Measurements from ENCODE around the gene ARHGAP5. TPM values are rescaled to one million over a fixed set of nuclear protein-coding genes. Genes with fewer than 3 reads are reported as not detected.
A peak's percentile ranks its signal among the peaks of the same experiment; 100 is the strongest.

ARHGAP5 gene, protein sequence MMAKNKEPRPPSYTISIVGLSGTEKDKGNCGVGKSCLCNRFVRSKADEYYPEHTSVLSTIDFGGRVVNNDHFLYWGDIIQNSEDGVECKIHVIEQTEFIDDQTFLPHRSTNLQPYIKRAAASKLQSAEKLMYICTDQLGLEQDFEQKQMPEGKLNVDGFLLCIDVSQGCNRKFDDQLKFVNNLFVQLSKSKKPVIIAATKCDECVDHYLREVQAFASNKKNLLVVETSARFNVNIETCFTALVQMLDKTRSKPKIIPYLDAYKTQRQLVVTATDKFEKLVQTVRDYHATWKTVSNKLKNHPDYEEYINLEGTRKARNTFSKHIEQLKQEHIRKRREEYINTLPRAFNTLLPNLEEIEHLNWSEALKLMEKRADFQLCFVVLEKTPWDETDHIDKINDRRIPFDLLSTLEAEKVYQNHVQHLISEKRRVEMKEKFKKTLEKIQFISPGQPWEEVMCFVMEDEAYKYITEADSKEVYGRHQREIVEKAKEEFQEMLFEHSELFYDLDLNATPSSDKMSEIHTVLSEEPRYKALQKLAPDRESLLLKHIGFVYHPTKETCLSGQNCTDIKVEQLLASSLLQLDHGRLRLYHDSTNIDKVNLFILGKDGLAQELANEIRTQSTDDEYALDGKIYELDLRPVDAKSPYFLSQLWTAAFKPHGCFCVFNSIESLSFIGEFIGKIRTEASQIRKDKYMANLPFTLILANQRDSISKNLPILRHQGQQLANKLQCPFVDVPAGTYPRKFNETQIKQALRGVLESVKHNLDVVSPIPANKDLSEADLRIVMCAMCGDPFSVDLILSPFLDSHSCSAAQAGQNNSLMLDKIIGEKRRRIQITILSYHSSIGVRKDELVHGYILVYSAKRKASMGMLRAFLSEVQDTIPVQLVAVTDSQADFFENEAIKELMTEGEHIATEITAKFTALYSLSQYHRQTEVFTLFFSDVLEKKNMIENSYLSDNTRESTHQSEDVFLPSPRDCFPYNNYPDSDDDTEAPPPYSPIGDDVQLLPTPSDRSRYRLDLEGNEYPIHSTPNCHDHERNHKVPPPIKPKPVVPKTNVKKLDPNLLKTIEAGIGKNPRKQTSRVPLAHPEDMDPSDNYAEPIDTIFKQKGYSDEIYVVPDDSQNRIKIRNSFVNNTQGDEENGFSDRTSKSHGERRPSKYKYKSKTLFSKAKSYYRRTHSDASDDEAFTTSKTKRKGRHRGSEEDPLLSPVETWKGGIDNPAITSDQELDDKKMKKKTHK (N-terminal part only)
- total RNA-seq: 100 to 1,000 TPM; 189 to 365 (median 229) TPM

DNA sequence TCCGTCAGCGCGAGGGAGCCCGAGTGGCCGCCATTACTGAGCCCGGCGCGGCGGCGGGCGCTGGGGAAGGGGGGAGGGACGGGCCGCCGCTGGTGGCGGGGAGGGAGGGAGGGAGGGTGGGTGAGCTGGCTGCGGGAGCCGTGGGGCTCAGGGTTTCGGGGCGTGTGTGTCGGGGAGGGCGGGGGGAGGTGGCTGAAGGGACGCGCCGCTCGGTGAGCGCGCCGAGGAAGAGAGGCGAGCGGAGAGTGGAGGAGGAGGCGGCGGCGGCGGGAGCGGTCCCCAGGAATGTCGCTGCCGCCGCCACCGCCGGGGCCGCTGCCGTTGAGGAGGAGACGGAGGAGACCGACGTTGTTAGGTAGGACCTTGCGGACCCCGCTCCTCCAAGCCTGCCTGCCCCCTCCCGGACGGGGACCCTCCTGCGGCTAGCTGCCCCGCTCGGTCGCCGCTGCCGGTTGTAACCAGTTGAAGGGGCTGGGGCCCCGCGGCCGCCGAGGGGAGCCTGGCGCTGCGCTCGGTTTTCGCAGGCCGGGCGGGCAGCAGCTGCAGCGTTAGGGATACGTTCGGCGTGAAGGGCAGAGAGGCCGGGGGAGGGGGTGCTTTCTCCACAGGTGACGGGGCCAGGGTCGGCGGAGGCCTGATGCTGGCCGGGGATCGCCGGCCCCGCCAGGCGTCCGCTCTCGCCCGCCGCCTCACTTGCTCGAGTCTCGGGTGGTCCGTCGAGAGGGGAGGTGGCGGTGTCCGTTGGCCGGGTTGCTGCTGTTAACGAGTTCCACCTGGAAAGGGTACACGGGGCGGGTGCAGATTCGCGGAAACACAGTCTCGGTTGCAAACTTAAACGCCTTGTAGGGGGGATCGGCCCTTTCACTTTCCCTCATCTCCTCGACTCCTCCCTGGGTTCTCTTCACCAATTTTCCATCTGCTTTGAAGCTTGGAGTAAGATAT is at the start of gene ARHGAP5:
Gene ARHGAP5 (plus strand): TSS at position 224 of the 942 bp plus-strand sequence. CDS start 13,366 bp downstream, outside the sequence.
- Histone ChIP-seq H3K4me1 (peaks cover 7 to 16% of the 10 kb centered on the region in 2 donors), H3K36me3 (no peaks in the 10 kb centered on the region), H3K27ac (peak within 1 kb of the TSS; percentile 99 to 100 (median 99)), H3K9me3 (no peaks in the 10 kb centered on the region), H3K27me3 (no peaks in the 10 kb centered on the region), H3K4me3 (replicated peaks in 1 of 3) (peak within 1 kb of the TSS; percentile 43 to 99 (median 96))
- no peak for DNase-seq
- TF ChIP-seq POLR2A (IDR thresholded peaks at IDR 0.05): peak in 1 of 2 donors; percentile 46
- TF ChIP-seq, protein P1, sequence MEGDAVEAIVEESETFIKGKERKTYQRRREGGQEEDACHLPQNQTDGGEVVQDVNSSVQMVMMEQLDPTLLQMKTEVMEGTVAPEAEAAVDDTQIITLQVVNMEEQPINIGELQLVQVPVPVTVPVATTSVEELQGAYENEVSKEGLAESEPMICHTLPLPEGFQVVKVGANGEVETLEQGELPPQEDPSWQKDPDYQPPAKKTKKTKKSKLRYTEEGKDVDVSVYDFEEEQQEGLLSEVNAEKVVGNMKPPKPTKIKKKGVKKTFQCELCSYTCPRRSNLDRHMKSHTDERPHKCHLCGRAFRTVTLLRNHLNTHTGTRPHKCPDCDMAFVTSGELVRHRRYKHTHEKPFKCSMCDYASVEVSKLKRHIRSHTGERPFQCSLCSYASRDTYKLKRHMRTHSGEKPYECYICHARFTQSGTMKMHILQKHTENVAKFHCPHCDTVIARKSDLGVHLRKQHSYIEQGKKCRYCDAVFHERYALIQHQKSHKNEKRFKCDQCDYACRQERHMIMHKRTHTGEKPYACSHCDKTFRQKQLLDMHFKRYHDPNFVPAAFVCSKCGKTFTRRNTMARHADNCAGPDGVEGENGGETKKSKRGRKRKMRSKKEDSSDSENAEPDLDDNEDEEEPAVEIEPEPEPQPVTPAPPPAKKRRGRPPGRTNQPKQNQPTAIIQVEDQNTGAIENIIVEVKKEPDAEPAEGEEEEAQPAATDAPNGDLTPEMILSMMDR (IDR thresholded peaks at IDR 0.05): peak in 1 of 6 experiments; percentile 9
- intact Hi-C loops (cut with DNase I): loop anchor here (5.0 to 10.0 kb wide), 2 partner anchors 125 to 397 kb away; partner anchors contain the start of genes RNU6-7 and RNU6-8
- 0 to 1% methylated on average over 20 to 37 of the region's 98 CpGs for WGBS, 2 donors

DNA sequence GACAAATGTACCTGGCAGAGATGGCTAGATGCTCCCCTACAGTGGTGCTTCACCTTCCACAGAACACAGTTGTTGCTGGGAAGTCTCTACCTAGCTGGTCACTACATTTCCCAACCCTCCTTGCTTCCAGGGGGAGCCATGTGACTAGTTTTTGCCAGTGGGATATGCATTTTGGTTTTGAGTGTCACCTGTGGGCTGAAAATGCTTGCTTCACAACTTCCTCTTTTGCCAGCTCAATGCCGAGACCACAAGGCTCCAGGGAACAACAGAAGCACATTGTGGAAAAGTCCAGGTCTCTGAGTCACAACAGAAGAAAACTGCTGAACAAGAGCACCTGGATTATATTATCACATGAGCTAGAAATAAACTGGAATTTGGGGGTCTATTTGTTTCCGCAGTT is 48.5 kb upstream of the ARHGAP5 start:
- TF ChIP-seq, protein P1 (IDR thresholded peaks at IDR 0.05): no peak
- TF ChIP-seq POLR2A (IDR thresholded peaks at IDR 0.05): no peak
- Histone ChIP-seq H3K36me3 (no peaks in the 10 kb centered on the region), H3K9me3 (no peaks in the 10 kb centered on the region), H3K27ac (no peak overlapping the region), H3K27me3 (no peaks in the 10 kb centered on the region), H3K4me1 (no peaks in the 10 kb centered on the region), H3K4me3 (replicated peaks in 1 of 3) (no peak overlapping the region)
- no peak for DNase-seq
- intact Hi-C loops (cut with DNase I): no loop called here
- WGBS, 2 donors: 59 to 84% methylated on average over 2 of the region's 2 CpGs

DNA sequence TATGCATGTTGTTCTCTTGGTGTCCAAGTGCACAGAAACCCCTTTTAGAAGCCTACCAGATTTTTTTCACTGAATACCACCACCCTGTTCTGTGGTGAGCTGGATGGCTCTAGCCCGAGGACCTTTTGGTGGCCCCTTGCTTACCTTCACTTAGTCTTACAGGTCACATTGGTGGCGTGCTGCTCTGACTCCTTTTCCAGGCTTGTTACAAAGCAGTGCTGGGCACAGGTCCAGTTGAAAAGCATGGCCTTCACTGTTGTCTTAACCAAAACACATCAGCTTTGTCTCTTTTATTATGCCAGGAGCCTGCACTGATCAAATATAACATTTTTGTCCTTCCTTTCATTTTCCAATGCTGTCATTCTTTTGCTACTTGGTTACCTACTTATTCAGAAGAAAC is 43.6 kb upstream of the ARHGAP5 start:
- no peak overlapping the region for H3K27ac ChIP-seq
- no peaks in the 10 kb centered on the region for H3K27me3 ChIP-seq
- H3K4me1 ChIP-seq: no peaks in the 10 kb centered on the region
- 81 to 88% methylated on average over 2 of the region's 2 CpGs for whole genome bisulfite sequencing, 2 donors
- peak; percentile 3 to 7 for DNase-seq
- no peaks in the 10 kb centered on the region for H3K9me3 ChIP-seq
- TF ChIP-seq, protein P1 (IDR thresholded peaks at IDR 0.05): no peak
- no peak for TF ChIP-seq POLR2A (IDR thresholded peaks at IDR 0.05)
- no peaks in the 10 kb centered on the region for H3K36me3 ChIP-seq
- intact Hi-C loops (cut with DNase I): no loop called here
- no peak overlapping the region for H3K4me3 ChIP-seq (replicated peaks in 1 of 3)

DNA sequence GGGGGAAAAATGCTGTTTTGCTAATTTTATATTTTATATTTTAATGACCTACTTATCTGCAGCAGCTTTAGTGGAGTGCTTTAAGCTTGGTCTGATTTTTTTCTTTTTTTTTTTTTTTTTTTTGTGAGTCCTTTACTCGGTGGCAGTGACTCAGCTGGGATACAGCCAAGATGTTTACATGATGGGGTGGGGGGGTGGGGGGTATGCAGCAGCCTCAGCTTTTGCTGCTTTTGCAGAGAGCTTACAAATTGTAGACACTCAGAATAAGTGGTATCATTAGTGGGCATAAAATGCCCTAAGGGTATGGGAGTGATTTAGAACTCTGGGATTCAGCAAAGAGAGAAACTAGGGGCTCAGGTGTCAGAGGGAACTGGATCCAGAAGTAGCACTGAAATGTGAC is 38.2 kb upstream of the ARHGAP5 start:
- TF ChIP-seq, protein P1 (IDR thresholded peaks at IDR 0.05): no peak
- TF ChIP-seq POLR2A (IDR thresholded peaks at IDR 0.05): no peak
- intact Hi-C loops (cut with DNase I): no loop called here
- Histone ChIP-seq H3K27me3 (no peaks in the 10 kb centered on the region), H3K27ac (no peak overlapping the region), H3K4me1 (no peaks in the 10 kb centered on the region), H3K4me3 (replicated peaks in 1 of 3) (no peak overlapping the region), H3K9me3 (no peaks in the 10 kb centered on the region), H3K36me3 (no peaks in the 10 kb centered on the region)
- DNase-seq: no peak
- 4 to 17% methylated on average over 1 of the region's 1 CpG for WGBS, 2 donors
